ENCODE measurements around the gene ENDOV.

GRCh38 chr17:80447790-80448189 is 32.8 kb downstream of the ENDOV start:
- TF ChIP-seq FOXM1 (CRISPR knock-in tag; IDR thresholded peaks at IDR 0.05) = no peak
- TF ChIP-seq RNF2 (conservative IDR thresholded peaks at IDR 0.05; ENCODE audit: low read depth) = no peak
- no peak for TF ChIP-seq MBD4 (IDR thresholded peaks at IDR 0.05; ENCODE audit: borderline replicate concordance, low read length)
- TF ChIP-seq POLR2A (IDR thresholded peaks at IDR 0.05; ENCODE audit: insufficient read depth in 1 of 2, low read depth in 2 of 2, low read length in 2 of 2) = no peak
- no peak for TF ChIP-seq ZNF207 (IDR thresholded peaks at IDR 0.05; ENCODE audit: borderline replicate concordance)
- TF ChIP-seq ZNF704 (CRISPR knock-in tag; IDR thresholded peaks at IDR 0.05; ENCODE audit: borderline replicate concordance) = no peak
- TF ChIP-seq CTCF (CRISPR knock-in tag; IDR thresholded peaks at IDR 0.05) = no peak
- no peak for TF ChIP-seq XRCC5 (optimal IDR thresholded peaks at IDR 0.05; ENCODE audit: low read length)
